HepG2 (cell line): ENCODE results near the gene NALCN. TPM values are rescaled to one million over a fixed set of nuclear protein-coding genes. Genes with fewer than 3 reads are reported as not detected.

Experiments used
- ATAC-seq: fragments of 200-7000 bp; cut with Tn5 transposase; 3 replicates; pipeline ENCODE4 v1.9.1; 2020; ENCODE audit warnings: mild to moderate bottlenecking, moderate library complexity
- BruUV-seq: library from RNA; stranded (reverse); fragments of 400-500 nt; replicated peaks from 2 replicates; lab custom pipeline; 2021; lab: Mats Ljungman, UMichigan
- CTCF ChIA-PET: fragments of 300-600 bp; formaldehyde crosslinking; extraction: SDS; loops from one replicate; lab custom pipeline; 2021; ENCODE audit warnings: low total read pairs, inconsistent platforms, low intra/inter-chr PET ratio; lab: Yijun Ruan, JAX
- POLR2A ChIA-PET: fragments of 350-600 bp; sonication (Branson Sonifier 250); formaldehyde crosslinking; loops from one replicate; lab custom pipeline; 2020; ENCODE audit warnings: antibody characterized with exemption, inconsistent platforms; lab: Yijun Ruan, JAX
- DNase-seq: peaks from one replicate; pipeline ENCODE4 v3.0.0-alpha.2; 2015; ENCODE audit warnings: low spot score
- FAIRE-seq: peaks from 3 replicates; lab custom pipeline; 2011; peaks lifted over from hg19 to GRCh38; lab: Jason Lieb, UNC
- H2AFZ ChIP-seq: one replicate; pipeline ENCODE4 v1.6.1; 2011; ENCODE audit warnings: low read length, inconsistent platforms
- H3K27ac ChIP-seq: fragments of 300-600 bp; 3 replicates; pipeline ENCODE4 v1.8.0; 2011; ENCODE audit warnings: mixed run types, mild to moderate bottlenecking, mixed read lengths, low read length, inconsistent platforms; ENCODE audit not compliant: insufficient read depth; ENCODE audit errors: extremely low read length
- H3K27me3 ChIP-seq, 2 experiments: fragments of 200-600 bp in 1 of 2; 2 replicates in 1 of 2; 3 replicates in 1 of 2; pipeline versions ENCODE4 v1.6.0 to v1.8.0; 2011; ENCODE audit warnings: low read length in 2 of 2, mild to moderate bottlenecking in 2 of 2, moderate library complexity in 2 of 2, inconsistent platforms in 1 of 2; ENCODE audit not compliant: insufficient read depth in 2 of 2, control insufficient read depth in 1 of 2
- H3K36me3 ChIP-seq, 2 experiments: fragments of 200-600 bp in 1 of 2; replicated peaks in 1 of 2; 2 replicates in 1 of 2; 3 replicates in 1 of 2; pipeline versions ENCODE4 v1.5.1 to v1.8.0; 2011; ENCODE audit warnings: low read length in 2 of 2, inconsistent platforms in 1 of 2; ENCODE audit not compliant: insufficient read depth in 2 of 2, control insufficient read depth in 1 of 2
- H3K4me1 ChIP-seq: 2 replicates; pipeline ENCODE4 v1.5.1; 2012; ENCODE audit warnings: low read length, inconsistent platforms; ENCODE audit not compliant: insufficient read depth
- H3K4me2 ChIP-seq: 2 replicates; pipeline ENCODE4 v1.6.0; 2011; ENCODE audit warnings: low read depth, low read length, inconsistent platforms
- H3K4me3 ChIP-seq, 3 experiments: fragments of 200-600 bp in 1 of 3; sonication (generic), shearing (Covaris generic) in 1 of 3; replicated peaks in 1 of 3; 2 replicates each; pipeline ENCODE4 v1.5.1; 2011 to 2016; ENCODE audit warnings: low read length in 3 of 3, inconsistent platforms in 2 of 3, low read depth in 2 of 3, mild to moderate bottlenecking in 2 of 3, control low read depth in 1 of 3, mixed read lengths in 1 of 3; ENCODE audit not compliant: insufficient read depth in 1 of 3
- H3K79me2 ChIP-seq: one replicate; pipeline ENCODE4 v1.6.1; 2011; ENCODE audit warnings: low read length, inconsistent platforms; ENCODE audit not compliant: insufficient read depth
- H3K9ac ChIP-seq: 2 replicates; pipeline ENCODE4 v1.6.0; 2011; ENCODE audit warnings: mild to moderate bottlenecking, low read depth, low read length, inconsistent platforms; ENCODE audit not compliant: insufficient read depth
- H3K9me3 ChIP-seq: 2 replicates; pipeline ENCODE4 v1.5.1; 2012; ENCODE audit warnings: mild to moderate bottlenecking, low read length
- H4K20me1 ChIP-seq: 2 replicates; pipeline ENCODE4 v1.6.0; 2011; ENCODE audit warnings: inconsistent platforms, mild to moderate bottlenecking, low read length, moderate library complexity; ENCODE audit not compliant: insufficient read depth
- ATF7 ChIP-seq, 2 experiments: fragments of 450-650 bp in 1 of 2; sonication (generic) in 1 of 2; formaldehyde crosslinking in 1 of 2; IDR thresholded peaks; 2 replicates each; pipeline versions ENCODE4 v1.4.0 to v1.6.1; 2016 to 2020; ENCODE audit warnings: antibody characterized with exemption in 1 of 2, mild to moderate bottlenecking in 1 of 2, missing genetic modification reagents in 1 of 2
- FOXP4 ChIP-seq: sonication (generic); formaldehyde crosslinking; IDR thresholded peaks from 2 replicates; pipeline ENCODE4 v1.4.0; 2020; ENCODE audit warnings: missing genetic modification reagents
- GATA4 ChIP-seq: sonication (generic); IDR thresholded peaks from 2 replicates; pipeline ENCODE4 v1.6.1; 2016; ENCODE audit warnings: antibody characterized with exemption, low read depth, borderline replicate concordance
- HMG20B ChIP-seq: conservative IDR thresholded peaks from 2 replicates; pipeline ENCODE4 v1.6.1; 2016; ENCODE audit warnings: missing genetic modification reagents, missing compliant biosample characterization
- ISL2 ChIP-seq: sonication (generic); formaldehyde crosslinking; IDR thresholded peaks from 2 replicates; pipeline ENCODE4 v1.5.0; 2020; ENCODE audit warnings: missing genetic modification reagents
- RFX3 ChIP-seq: IDR thresholded peaks from 2 replicates; pipeline ENCODE4 v1.6.1; 2016; ENCODE audit warnings: missing biosample characterization, missing genetic modification reagents
- THYN1 ChIP-seq: sonication (generic); formaldehyde crosslinking; IDR thresholded peaks from 2 replicates; pipeline ENCODE4 v1.8.1; 2023; ENCODE audit warnings: low read depth, mild to moderate bottlenecking, moderate library complexity, missing genetic modification reagents, borderline replicate concordance
- WGBS: methylation state at CpG from one replicate; pipeline ENCODE4 v1.1.6; 2017; ENCODE audit warnings: low lambda C conversion rate; 5-methylcytosine and 5-hydroxymethylcytosine counted together
- in situ Hi-C: cut with HindIII; loops from 2 replicates; pipeline ENCODE4 v1.10.0; 2017; ENCODE audit warnings: low pct_unique_long_range_greater_than_20kb; ENCODE audit not compliant: extremely low pct_ligation_motif_present
- intact Hi-C: fragments of 100-400 bp; cut with micrococcal nuclease; formaldehyde crosslinking; loops from one replicate; pipeline ENCODE4 v1.10.0; 2022; ENCODE audit not compliant: unreplicated experiment
- polyA plus RNA-seq, 8 experiments: library from polyadenylated mRNA; depleted of rRNA in 3 of 8; stranded (reverse) in 7 of 8; unstranded in 1 of 8; fragments of >200 nt; fragmentation: Illumina TruSeq in 4 of 8; extraction: Trizol in 4 of 8; gene quantifications; 2 replicates each; pipeline versions ENCODE4 v1.2.1 to v1.2.3, GENCODE V29; 2011 to 2016; ENCODE audit warnings: low read depth in 4 of 8, missing spikeins in 1 of 8, mixed read lengths in 1 of 8; ENCODE audit not compliant: insufficient read depth in 1 of 8
- total RNA-seq, 5 experiments: library from RNA; depleted of rRNA; stranded (reverse); fragments of >200 nt; fragmentation: Illumina TruSeq; extraction: Trizol; gene quantifications; 2 replicates each; pipeline ENCODE4 v1.2.3, GENCODE V29; 2016; ENCODE audit warnings: low read depth in 1 of 5
- TF ChIP-seq, protein P1 (sequence below): sonication (generic); formaldehyde crosslinking; IDR thresholded peaks from 2 replicates; pipeline ENCODE4 v1.4.0; 2020; ENCODE audit warnings: mild to moderate bottlenecking, low read depth, missing genetic modification reagents
- TF ChIP-seq, protein P2 (sequence below): sonication (generic); formaldehyde crosslinking; IDR thresholded peaks from 2 replicates; pipeline ENCODE4 v1.4.0; 2020; ENCODE audit warnings: mild to moderate bottlenecking, missing genetic modification reagents, borderline replicate concordance

The NALCN gene
- total and polyA plus RNA-seq, 2 of the 13 experiments (the other 11 are each of a cell fraction or from before 2014, with no cell fraction given): not detected

DNA sequence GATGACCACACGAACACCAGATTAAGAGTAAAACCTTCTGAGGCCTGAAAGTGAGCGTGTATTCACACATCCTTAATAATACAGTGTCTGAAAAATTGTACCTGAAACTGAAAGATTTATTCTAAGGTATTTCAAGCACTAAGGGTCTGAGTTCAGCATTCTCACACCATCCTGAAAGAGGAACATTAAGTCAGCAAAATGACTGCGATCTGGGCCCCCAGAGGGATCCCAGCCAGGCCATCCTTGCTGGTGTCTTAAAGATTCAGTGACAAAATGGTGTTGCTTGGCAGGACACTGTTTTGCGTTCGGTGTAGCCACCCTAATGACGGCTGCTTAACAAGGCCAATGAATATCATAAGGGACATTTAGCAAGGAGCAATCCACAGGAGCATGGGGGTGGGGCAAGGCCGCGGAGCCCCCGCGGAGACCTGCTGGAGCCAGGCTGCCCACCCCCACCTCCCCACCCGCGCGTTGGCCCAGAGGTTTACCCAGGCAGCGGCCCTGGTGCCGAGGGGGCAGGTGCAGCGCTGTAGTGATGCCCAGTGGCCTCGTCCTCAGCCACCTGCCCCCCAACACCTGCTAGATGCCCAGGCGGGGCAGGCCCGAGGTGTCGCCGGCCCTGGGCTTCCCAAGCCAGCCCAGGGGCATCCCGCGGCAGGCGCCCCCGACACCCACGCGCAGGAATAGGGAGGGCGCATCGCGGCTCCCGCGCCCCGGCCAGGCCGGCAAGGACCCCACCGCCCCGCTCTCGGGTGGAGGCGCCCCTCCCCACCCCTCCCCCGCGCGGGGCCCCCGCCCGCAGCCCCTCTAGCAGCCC is 742 bp downstream of the NALCN start:
- Histone ChIP-seq H3K27me3 (peaks cover 0 to 15% of the 10 kb centered on the region in 2 experiments; a peak in 3 of 5 replicates), H3K9me3 (no peaks in the 10 kb centered on the region), H3K4me2 (no peak overlapping the region), H3K9ac (no peak overlapping the region), H3K27ac (no peak overlapping the region), H3K79me2 (no peaks in the 10 kb centered on the region), H3K4me1 (no peaks in the 10 kb centered on the region), H3K4me3 (no peak overlapping the region), H2AFZ (no peak overlapping the region), H4K20me1 (no peaks in the 10 kb centered on the region), H3K36me3 (no peaks in the 10 kb centered on the region)
- WGBS: 58% methylated on average over 6 of the region's 43 CpGs
- no TSS peak for BruUV-seq
- no peak for DNase-seq
- TF ChIP-seq ISL2: no peak
- intact Hi-C loops (no loop called here), in situ Hi-C loops (no loop called here)
- POLR2A ChIA-PET: no interaction called here
- no peak; the same call in 1 of the 3 replicates for ATAC-seq
- no peak for FAIRE-seq
- CTCF ChIA-PET: no interaction called here

DNA sequence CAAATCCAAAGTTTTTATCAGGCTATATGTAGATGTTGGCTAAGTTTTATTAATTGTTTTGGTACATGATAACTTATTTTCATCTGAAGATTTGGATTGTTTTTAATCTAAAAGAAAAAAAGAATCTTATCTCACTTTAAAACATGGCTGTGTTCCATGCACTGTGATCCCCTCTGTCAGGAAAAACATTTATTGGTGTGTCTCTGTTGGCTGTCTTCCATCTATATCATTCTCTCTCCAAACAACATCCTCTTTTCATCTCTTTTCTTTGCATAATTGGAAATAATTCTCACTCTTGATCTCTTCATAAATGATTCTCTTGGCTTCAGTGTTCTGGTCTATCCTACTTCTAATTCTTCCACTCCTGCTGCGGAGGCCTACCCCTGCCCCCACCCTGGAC is 4.2 kb downstream of the NALCN start:
- Histone ChIP-seq H3K4me3 (no peak overlapping the region), H4K20me1 (no peaks in the 10 kb centered on the region), H2AFZ (no peak overlapping the region), H3K27ac (no peak overlapping the region), H3K27me3 (peaks cover 0 to 11% of the 10 kb centered on the region in 2 experiments; a peak in 3 of 5 replicates), H3K36me3 (no peaks in the 10 kb centered on the region), H3K9me3 (no peaks in the 10 kb centered on the region), H3K4me2 (no peak overlapping the region), H3K79me2 (no peaks in the 10 kb centered on the region), H3K9ac (no peak overlapping the region), H3K4me1 (no peaks in the 10 kb centered on the region)
- in situ Hi-C loops (no loop called here), intact Hi-C loops (no loop called here)
- no TSS peak for BruUV-seq
- POLR2A ChIA-PET: no interaction called here
- ATAC-seq (no peak), DNase-seq (no peak), FAIRE-seq (no peak)
- CTCF ChIA-PET: no interaction called here
- 3% methylated on average over 1 of the region's 1 CpG for WGBS
- no peak for TF ChIP-seq FOXP4
- TF ChIP-seq, protein P1, sequence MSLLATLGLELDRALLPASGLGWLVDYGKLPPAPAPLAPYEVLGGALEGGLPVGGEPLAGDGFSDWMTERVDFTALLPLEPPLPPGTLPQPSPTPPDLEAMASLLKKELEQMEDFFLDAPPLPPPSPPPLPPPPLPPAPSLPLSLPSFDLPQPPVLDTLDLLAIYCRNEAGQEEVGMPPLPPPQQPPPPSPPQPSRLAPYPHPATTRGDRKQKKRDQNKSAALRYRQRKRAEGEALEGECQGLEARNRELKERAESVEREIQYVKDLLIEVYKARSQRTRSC (CRISPR knock-in tag): no peak
- TF ChIP-seq THYN1 (CRISPR knock-in tag): no peak
- TF ChIP-seq, protein P2, sequence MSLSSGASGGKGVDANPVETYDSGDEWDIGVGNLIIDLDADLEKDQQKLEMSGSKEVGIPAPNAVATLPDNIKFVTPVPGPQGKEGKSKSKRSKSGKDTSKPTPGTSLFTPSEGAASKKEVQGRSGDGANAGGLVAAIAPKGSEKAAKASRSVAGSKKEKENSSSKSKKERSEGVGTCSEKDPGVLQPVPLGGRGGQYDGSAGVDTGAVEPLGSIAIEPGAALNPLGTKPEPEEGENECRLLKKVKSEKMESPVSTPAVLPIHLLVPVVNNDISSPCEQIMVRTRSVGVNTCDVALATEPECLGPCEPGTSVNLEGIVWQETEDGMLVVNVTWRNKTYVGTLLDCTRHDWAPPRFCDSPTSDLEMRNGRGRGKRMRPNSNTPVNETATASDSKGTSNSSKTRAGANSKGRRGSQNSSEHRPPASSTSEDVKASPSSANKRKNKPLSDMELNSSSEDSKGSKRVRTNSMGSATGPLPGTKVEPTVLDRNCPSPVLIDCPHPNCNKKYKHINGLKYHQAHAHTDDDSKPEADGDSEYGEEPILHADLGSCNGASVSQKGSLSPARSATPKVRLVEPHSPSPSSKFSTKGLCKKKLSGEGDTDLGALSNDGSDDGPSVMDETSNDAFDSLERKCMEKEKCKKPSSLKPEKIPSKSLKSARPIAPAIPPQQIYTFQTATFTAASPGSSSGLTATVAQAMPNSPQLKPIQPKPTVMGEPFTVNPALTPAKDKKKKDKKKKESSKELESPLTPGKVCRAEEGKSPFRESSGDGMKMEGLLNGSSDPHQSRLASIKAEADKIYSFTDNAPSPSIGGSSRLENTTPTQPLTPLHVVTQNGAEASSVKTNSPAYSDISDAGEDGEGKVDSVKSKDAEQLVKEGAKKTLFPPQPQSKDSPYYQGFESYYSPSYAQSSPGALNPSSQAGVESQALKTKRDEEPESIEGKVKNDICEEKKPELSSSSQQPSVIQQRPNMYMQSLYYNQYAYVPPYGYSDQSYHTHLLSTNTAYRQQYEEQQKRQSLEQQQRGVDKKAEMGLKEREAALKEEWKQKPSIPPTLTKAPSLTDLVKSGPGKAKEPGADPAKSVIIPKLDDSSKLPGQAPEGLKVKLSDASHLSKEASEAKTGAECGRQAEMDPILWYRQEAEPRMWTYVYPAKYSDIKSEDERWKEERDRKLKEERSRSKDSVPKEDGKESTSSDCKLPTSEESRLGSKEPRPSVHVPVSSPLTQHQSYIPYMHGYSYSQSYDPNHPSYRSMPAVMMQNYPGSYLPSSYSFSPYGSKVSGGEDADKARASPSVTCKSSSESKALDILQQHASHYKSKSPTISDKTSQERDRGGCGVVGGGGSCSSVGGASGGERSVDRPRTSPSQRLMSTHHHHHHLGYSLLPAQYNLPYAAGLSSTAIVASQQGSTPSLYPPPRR (CRISPR knock-in tag): no peak
- TF ChIP-seq ATF7 (IDR thresholded peaks at IDR 0.05): no peak
- no peak for TF ChIP-seq ATF7 (CRISPR knock-in tag; IDR thresholded peaks at IDR 0.05)
- TF ChIP-seq RFX3 (CRISPR knock-in tag): no peak
- no peak for TF ChIP-seq GATA4
- TF ChIP-seq HMG20B: no peak
